C4-2B (cell line): ENCODE data around the gene INHBE.
"Not testable (repeated sequence)": the region's sequence is repeated elsewhere in the genome, so short reads cannot be mapped to it uniquely, and the experiment has no call there.

ENCODE experiments used
- H3K27ac ChIP-seq: fragments of 450-650 bp; 2 replicates; pipeline ENCODE4 v1.5.1; 2017
- CTCF ChIP-seq: fragments of 450-650 bp; conservative IDR thresholded peaks from 2 replicates; pipeline ENCODE4 v1.5.1; 2017; ENCODE audit warnings: mild to moderate bottlenecking
- ZFX ChIP-seq: fragments of 450-650 bp; IDR thresholded peaks from 2 replicates; pipeline ENCODE4 v1.6.1; 2017

The INHBE gene

GRCh38 chr12:57454566-57455373 is at the start of gene INHBE:
TSS of gene INHBE (plus strand) at chr12:57455307. CDS start at chr12:57455537, 230 bp downstream.
- TF ChIP-seq ZFX (no peak), CTCF (no peak)
- no peak within 1 kb of the TSS for H3K27ac ChIP-seq

- TF ChIP-seq CTCF, result no peak
- TF ChIP-seq ZFX, result no peak
Observed at GRCh38 chr12:57410534-57410933, 44.6 kb upstream of the INHBE start.

GRCh38 chr12:57414160-57414559 is 40.9 kb upstream of the INHBE start:
- H3K27ac ChIP-seq, result not testable (repeated sequence)

More at GRCh38 chr12:57410534-57410933, 44.6 kb upstream of the INHBE start:
- no peak overlapping the region for H3K27ac ChIP-seq

GRCh38 chr12:57415088-57415487 is 40.0 kb upstream of the INHBE start:
- TF ChIP-seq ZFX (no peak), CTCF (no peak)
- H3K27ac ChIP-seq, result no peak overlapping the region

GRCh38 chr12:57416039-57416996 is 38.8 kb upstream of the INHBE start:
- H3K27ac ChIP-seq, result no peak overlapping the region
- TF ChIP-seq ZFX, result no peak
- TF ChIP-seq CTCF, result no peak

- TF ChIP-seq ZFX (no peak), CTCF (no peak)
- no peak overlapping the region for H3K27ac ChIP-seq
Observed at GRCh38 chr12:57418255-57418654, 36.9 kb upstream of the INHBE start.

- no peak overlapping the region for H3K27ac ChIP-seq
- no peak for TF ChIP-seq CTCF
- no peak for TF ChIP-seq ZFX
Observed at GRCh38 chr12:57419495-57419894, 35.6 kb upstream of the INHBE start.
